ENCODE results near the gene ALDOB. TPM values are rescaled to one million over a fixed set of nuclear protein-coding genes. Genes with fewer than 3 reads are reported as not detected.
A peak's percentile ranks its signal among the peaks of the same experiment; 100 is the strongest.

Gene ALDOB
- total and polyA plus RNA-seq, 2 of the 13 experiments (the other 11 are each of a cell fraction or from before 2014, with no cell fraction given) = 0.29 to 0.97 TPM

GRCh38 chr9:101434998-101435397 lies 576 bp downstream of the ALDOB start:
- H4K20me1 ChIP-seq (ENCODE audit: insufficient read depth, low read length) = no peaks in the 10 kb centered on the region
- peaks cover 92% of the 10 kb centered on the region for H3K4me1 ChIP-seq (ENCODE audit: insufficient read depth, low read length)
- ChIA-PET CTCF (ENCODE audit: low intra/inter-chr PET ratio, low total read pairs) (no interaction called here), POLR2A (interaction anchor here (1.3 to 4.0 kb wide), 2 partner anchors 36 to 109 kb away, joined by 3 to 23 read pairs; partner anchors contain the start of genes MRPL50 and ZNF189)
- 0 out of 2 replicates have a peak, but pooled peaks have one; percentile 10 for TF ChIP-seq ARNTL (CRISPR knock-in tag; IDR thresholded peaks at IDR 0.05)
- no peak for TF ChIP-seq SNRNP70 (IDR thresholded peaks at IDR 0.05; ENCODE audit: low read depth, low read length)
- TF ChIP-seq ZNF337 (CRISPR knock-in tag; IDR thresholded peaks at IDR 0.05; ENCODE audit: borderline replicate concordance, low read depth) = 0 out of 2 replicates have a peak, but pooled peaks have one; percentile 55
- TF ChIP-seq ZNF512 (CRISPR knock-in tag; IDR thresholded peaks at IDR 0.05) = no peak
- no peak for TF ChIP-seq ZNF326 (CRISPR knock-in tag; IDR thresholded peaks at IDR 0.05; ENCODE audit: borderline replicate concordance)
- no peak for TF ChIP-seq TBL1XR1 (IDR thresholded peaks at IDR 0.05; ENCODE audit: borderline replicate concordance, low read length, partially characterized antibody)
- TF ChIP-seq ELF3 (CRISPR knock-in tag; IDR thresholded peaks at IDR 0.05) = 0 out of 2 replicates have a peak, but pooled peaks have one; percentile 14
- 0 out of 2 replicates have a peak, but pooled peaks have one; percentile 51 for TF ChIP-seq ZBTB8A (CRISPR knock-in tag; IDR thresholded peaks at IDR 0.05; ENCODE audit: borderline replicate concordance, low read depth)
- no peak for TF ChIP-seq SPEN (CRISPR knock-in tag; IDR thresholded peaks at IDR 0.05; ENCODE audit: low read depth)
- H3K79me2 ChIP-seq (ENCODE audit: insufficient read depth, low read length) = no peaks in the 10 kb centered on the region
- intact Hi-C loops (cut with micrococcal nuclease; ENCODE audit: unreplicated experiment) (no loop called here), in situ Hi-C loops (cut with HindIII; ENCODE audit: extremely low pct_ligation_motif_present, low pct_unique_long_range_greater_than_20kb) (no loop called here)
- FAIRE-seq (no peak), DNase-seq (ENCODE audit: low spot score) (no peak), ATAC-seq (no peak)
- H3K4me2 ChIP-seq (ENCODE audit: low read depth, low read length) = no peak overlapping the region
- no peak overlapping the region for H3K4me3 ChIP-seq (replicated peaks in 1 of 3; ENCODE audit: insufficient read depth in 1 of 3, low read depth in 2 of 3, low read length in 3 of 3)
- no peaks in the 10 kb centered on the region for H3K9me3 ChIP-seq (ENCODE audit: low read length)
- no peaks in the 10 kb centered on the region for H3K36me3 ChIP-seq (replicated peaks in 1 of 2; ENCODE audit: control insufficient read depth in 1 of 2, insufficient read depth in 2 of 2, low read length in 2 of 2)
- H3K9ac ChIP-seq (ENCODE audit: insufficient read depth, low read depth, low read length) = no peak overlapping the region
- whole genome bisulfite sequencing (ENCODE audit: low lambda C conversion rate) = 94% methylated on average over 3 of the region's 3 CpGs
- BruUV-seq (replicated peaks) = no TSS peak
- H3K27me3 ChIP-seq (ENCODE audit: control insufficient read depth in 1 of 2, insufficient read depth in 2 of 2, low read length in 2 of 2) = no peaks in the 10 kb centered on the region
- H2AFZ ChIP-seq (ENCODE audit: low read length) = no peak overlapping the region
- peak overlapping the region; percentile 71 for H3K27ac ChIP-seq (ENCODE audit: extremely low read length, insufficient read depth, low read length)
